OCI-LY3 (cell line): Measurements from ENCODE around the gene OR10D3.
"Not testable (repeated sequence)": the region's sequence is repeated elsewhere in the genome, so short reads cannot be mapped to it uniquely, and the experiment has no call there.

Experiments
- H2AFZ ChIP-seq: fragments of 200-600, 300-600 bp; shearing (Covaris generic); 2 replicates; pipeline ENCODE4 v1.6.0; 2014; ENCODE audit warnings: antibody characterized with exemption, low read depth, low read length
- H3K27ac ChIP-seq: fragments of 200-600, 300-600 bp; sonication (generic); 2 replicates; pipeline ENCODE4 v1.5.1; 2014; ENCODE audit warnings: mild to moderate bottlenecking, low read length, moderate library complexity, mixed read lengths
- H3K27me3 ChIP-seq: fragments of 200-600, 300-600 bp; sonication (generic); 2 replicates; pipeline ENCODE4 v1.6.1; 2014; ENCODE audit warnings: low read depth, low read length, mixed read lengths
- H3K36me3 ChIP-seq: fragments of 200-600, 300-600 bp; sonication (generic); replicated peaks from 2 replicates; pipeline ENCODE3; 2014; ENCODE audit warnings: low read depth, low read length, mixed read lengths
- H3K4me1 ChIP-seq: fragments of 300-600, 200-600 bp; sonication (generic); 2 replicates; pipeline ENCODE4 v1.6.1; 2014; ENCODE audit warnings: low read length, mixed read lengths
- H3K4me2 ChIP-seq: fragments of 200-600, 300-600 bp; sonication (generic); 2 replicates; pipeline ENCODE4 v1.6.1; 2014; ENCODE audit warnings: low read length, mixed read lengths
- H3K4me3 ChIP-seq: fragments of 300-600, 200-600 bp; sonication (generic); 2 replicates; pipeline ENCODE4 v1.5.1; 2014; ENCODE audit warnings: antibody characterized with exemption, mild to moderate bottlenecking, low read length, moderate library complexity
- H3K79me2 ChIP-seq: fragments of 300-600, 200-600 bp; shearing (Covaris generic); 2 replicates; pipeline ENCODE4 v1.6.1; 2014; ENCODE audit warnings: mild to moderate bottlenecking, low read length, mixed read lengths
- H3K9ac ChIP-seq: fragments of 300-600, 200-600 bp; shearing (Covaris generic); 2 replicates; pipeline ENCODE4 v1.6.0; 2014; ENCODE audit warnings: mild to moderate bottlenecking, low read length, moderate library complexity
- H3K9me3 ChIP-seq: fragments of 200-600, 300-600 bp; shearing (Covaris generic); 2 replicates; pipeline ENCODE4 v1.6.1; 2014; ENCODE audit warnings: low read length, mixed read lengths; ENCODE audit not compliant: insufficient read depth
- H4K20me1 ChIP-seq: fragments of 200-600, 300-600 bp; sonication (generic); 2 replicates; pipeline ENCODE4 v1.6.1; 2016; ENCODE audit warnings: low read length, mixed read lengths; ENCODE audit not compliant: insufficient read depth
- CTCF ChIP-seq: fragments of 200-600, 300-600 bp; sonication (generic); IDR thresholded peaks from 2 replicates; pipeline ENCODE4 v1.5.1; 2014; ENCODE audit warnings: antibody characterized with exemption, low read length, low read depth
- EZH2phosphoT487 ChIP-seq: fragments of 200-600 bp; shearing (Covaris generic); IDR thresholded peaks from 2 replicates; pipeline ENCODE4 v1.6.1; 2018; ENCODE audit warnings: antibody characterized with exemption, mixed run types, low read depth

OR10D3 gene

GRCh38 chr11:124214027-124214426 is 30.9 kb downstream of the OR10D3 start:
- no peak overlapping the region for H2AFZ ChIP-seq
- no peak overlapping the region for H3K4me2 ChIP-seq
- H3K27ac ChIP-seq = no peak overlapping the region
- no peaks in the 10 kb centered on the region for H3K9me3 ChIP-seq
- H3K4me3 ChIP-seq = no peak overlapping the region
- no peaks in the 10 kb centered on the region for H3K4me1 ChIP-seq
- H3K36me3 ChIP-seq = no peaks in the 10 kb centered on the region
- H3K9ac ChIP-seq = no peak overlapping the region
- no peaks in the 10 kb centered on the region for H4K20me1 ChIP-seq
- no peak for TF ChIP-seq EZH2phosphoT487
- no peak for TF ChIP-seq CTCF
- H3K27me3 ChIP-seq = no peaks in the 10 kb centered on the region
- H3K79me2 ChIP-seq = no peaks in the 10 kb centered on the region

GRCh38 chr11:124219126-124219525 is 36.0 kb downstream of the OR10D3 start:
- Histone ChIP-seq H3K36me3 (no peaks in the 10 kb centered on the region), H3K9me3 (no peaks in the 10 kb centered on the region), H3K4me3 (no peak overlapping the region), H2AFZ (no peak overlapping the region), H3K4me2 (no peak overlapping the region), H3K9ac (no peak overlapping the region), H4K20me1 (no peaks in the 10 kb centered on the region), H3K27me3 (no peaks in the 10 kb centered on the region), H3K4me1 (no peaks in the 10 kb centered on the region), H3K27ac (no peak overlapping the region), H3K79me2 (no peaks in the 10 kb centered on the region)
- TF ChIP-seq CTCF (no peak), EZH2phosphoT487 (no peak)

- Histone ChIP-seq H3K4me1 (peaks cover 6% of the 10 kb centered on the region), H3K79me2 (no peaks in the 10 kb centered on the region), H3K27ac (no peak overlapping the region), H3K36me3 (no peaks in the 10 kb centered on the region), H3K4me3 (no peak overlapping the region), H3K27me3 (no peaks in the 10 kb centered on the region), H3K9ac (no peak overlapping the region), H3K9me3 (no peaks in the 10 kb centered on the region), H4K20me1 (no peaks in the 10 kb centered on the region), H3K4me2 (no peak overlapping the region), H2AFZ (no peak overlapping the region)
- TF ChIP-seq EZH2phosphoT487 = no peak
- TF ChIP-seq CTCF = no peak
These were observed 39.3 kb downstream of the OR10D3 start for GRCh38 chr11:124222407-124222806.

GRCh38 chr11:124224618-124225423 is 41.7 kb downstream of the OR10D3 start:
- H3K79me2 ChIP-seq, H3K4me2 ChIP-seq, H4K20me1 ChIP-seq, H3K4me1 ChIP-seq, H3K9ac ChIP-seq, H3K36me3 ChIP-seq, H3K27ac ChIP-seq, H2AFZ ChIP-seq, H3K27me3 ChIP-seq, H3K4me3 ChIP-seq, H3K9me3 ChIP-seq: not testable (repeated sequence)
